Skeletal muscle tissue (tissue), 4 donors: Measurements from ENCODE around the gene FOSL1. TPM values are rescaled to one million over a fixed set of nuclear protein-coding genes. Genes with fewer than 3 reads are reported as not detected.

Experiments
- H3K27ac ChIP-seq: one replicate; pipeline ENCODE4 v1.7.0; 2013; ENCODE audit warnings: mild to moderate bottlenecking, low read depth, low read length, inconsistent platforms
- H3K27me3 ChIP-seq, 3 donors: one replicate each; pipeline ENCODE4 v1.7.0; 2013; ENCODE audit warnings: low read length in 3 of 3; ENCODE audit not compliant: control insufficient read depth in 3 of 3, insufficient read depth in 3 of 3
- H3K36me3 ChIP-seq, 3 donors: one replicate each; pipeline ENCODE4 v1.7.0; 2013; ENCODE audit warnings: low read length in 3 of 3; ENCODE audit not compliant: control insufficient read depth in 3 of 3, insufficient read depth in 3 of 3
- H3K4me1 ChIP-seq, 3 donors: one replicate each; pipeline ENCODE4 v1.7.0; 2013; ENCODE audit warnings: low read length in 3 of 3, mild to moderate bottlenecking in 3 of 3; ENCODE audit not compliant: control insufficient read depth in 3 of 3, insufficient read depth in 3 of 3
- H3K4me3 ChIP-seq, 3 donors: one replicate each; pipeline ENCODE4 v1.7.0; 2013; ENCODE audit warnings: low read length in 3 of 3
- H3K9ac ChIP-seq, 3 donors: one replicate each; pipeline ENCODE4 v1.7.0; 2013; ENCODE audit warnings: low read length in 3 of 3, mild to moderate bottlenecking in 3 of 3, moderate library complexity in 2 of 3, low read depth in 1 of 3
- H3K9me3 ChIP-seq, 3 donors: one replicate each; pipeline ENCODE4 v1.7.0; 2013; ENCODE audit warnings: low read length in 3 of 3; ENCODE audit not compliant: control insufficient read depth in 3 of 3
- total RNA-seq: library from RNA; depleted of rRNA; stranded (reverse); fragments of >200 nt; gene quantifications from one replicate; pipeline ENCODE4 v1.2.3, GENCODE V29; 2014
- donor health status: Osteomylitis.

FOSL1 gene
- total RNA-seq, 1 donor from 2014 or later = not detected

DNA sequence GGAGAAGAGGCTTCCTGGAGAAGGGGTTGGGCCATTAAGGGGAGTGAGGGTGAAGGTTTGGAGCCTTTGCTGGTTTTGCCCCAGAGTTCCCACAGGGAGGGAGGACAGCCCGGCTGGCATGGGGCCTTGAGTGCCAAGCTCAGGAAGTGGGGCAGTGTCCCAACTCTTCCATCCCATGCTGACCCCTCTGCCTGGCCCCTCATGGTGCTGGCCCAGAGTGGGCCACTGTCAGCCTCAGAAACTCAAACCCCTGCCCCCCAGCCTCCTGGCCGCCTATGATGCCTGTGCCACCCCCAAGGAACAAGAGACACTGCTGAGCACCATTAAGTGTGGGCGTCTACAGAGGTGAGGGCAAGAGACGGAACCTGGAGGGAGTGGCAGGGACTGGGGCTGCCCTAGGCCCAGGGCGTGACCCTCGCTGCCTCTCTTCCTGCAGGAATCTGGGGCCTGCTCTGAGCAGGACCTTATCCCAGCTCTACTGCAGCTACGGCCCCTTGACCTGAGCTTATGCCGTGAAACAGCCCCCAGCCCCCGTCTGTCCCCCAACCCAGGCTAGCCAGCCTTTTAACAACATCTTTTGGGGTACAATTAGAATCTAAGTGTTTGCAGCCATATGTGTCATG is 34.5 kb downstream of the FOSL1 start:
- Histone ChIP-seq H3K4me3 (no peak overlapping the region), H3K9ac (no peak overlapping the region), H3K27ac (no peak overlapping the region), H3K4me1 (peaks cover 18 to 26% (median 25%) of the 10 kb centered on the region in 3 donors), H3K36me3 (peaks cover 47 to 64% (median 60%) of the 10 kb centered on the region in 3 donors), H3K9me3 (no peaks in the 10 kb centered on the region), H3K27me3 (no peaks in the 10 kb centered on the region)

DNA sequence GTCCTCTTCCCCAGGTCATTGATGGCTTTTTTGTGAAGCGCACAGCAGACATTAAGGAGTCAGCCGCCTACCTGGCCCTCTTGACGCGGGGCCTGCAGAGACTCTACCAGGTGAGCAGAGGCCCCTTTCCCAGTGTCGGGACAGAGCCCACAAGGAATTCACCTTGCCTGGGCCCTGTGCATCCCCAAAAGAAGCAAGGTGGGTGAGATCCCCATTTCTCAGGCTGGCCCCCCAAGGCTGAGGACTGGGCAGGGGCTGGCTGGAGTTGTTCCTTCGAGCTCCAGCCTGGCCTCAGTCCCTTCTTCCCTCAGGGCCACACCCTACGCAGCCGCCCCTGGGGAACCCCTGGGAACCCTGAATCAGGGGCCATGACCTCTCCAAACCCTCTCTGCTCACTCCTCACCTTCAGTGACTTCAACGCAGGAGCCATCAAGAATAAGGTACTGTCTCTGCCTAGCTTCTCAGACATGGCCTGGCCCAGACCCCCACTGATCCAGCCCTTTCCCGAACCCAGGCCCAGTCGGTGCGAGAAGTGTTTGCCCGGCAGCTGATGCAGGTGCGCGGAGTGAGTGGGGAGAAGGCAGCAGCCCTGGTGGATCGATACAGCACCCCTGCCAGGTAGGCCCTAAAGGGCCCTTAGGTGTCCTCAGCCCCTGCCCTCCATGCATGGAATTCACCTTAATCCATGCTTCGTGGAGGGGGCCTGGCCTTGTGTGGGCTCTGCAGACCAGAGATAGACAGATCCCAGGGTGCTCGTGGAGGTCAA is 35.3 kb downstream of the FOSL1 start:
- peaks cover 18 to 25% (median 21%) of the 10 kb centered on the region in 3 donors for H3K4me1 ChIP-seq
- no peak overlapping the region for H3K4me3 ChIP-seq
- H3K9ac ChIP-seq = no peak overlapping the region
- no peak overlapping the region for H3K27ac ChIP-seq
- H3K36me3 ChIP-seq = peaks cover 47 to 64% (median 60%) of the 10 kb centered on the region in 3 donors
- no peaks in the 10 kb centered on the region for H3K27me3 ChIP-seq
- no peaks in the 10 kb centered on the region for H3K9me3 ChIP-seq

DNA sequence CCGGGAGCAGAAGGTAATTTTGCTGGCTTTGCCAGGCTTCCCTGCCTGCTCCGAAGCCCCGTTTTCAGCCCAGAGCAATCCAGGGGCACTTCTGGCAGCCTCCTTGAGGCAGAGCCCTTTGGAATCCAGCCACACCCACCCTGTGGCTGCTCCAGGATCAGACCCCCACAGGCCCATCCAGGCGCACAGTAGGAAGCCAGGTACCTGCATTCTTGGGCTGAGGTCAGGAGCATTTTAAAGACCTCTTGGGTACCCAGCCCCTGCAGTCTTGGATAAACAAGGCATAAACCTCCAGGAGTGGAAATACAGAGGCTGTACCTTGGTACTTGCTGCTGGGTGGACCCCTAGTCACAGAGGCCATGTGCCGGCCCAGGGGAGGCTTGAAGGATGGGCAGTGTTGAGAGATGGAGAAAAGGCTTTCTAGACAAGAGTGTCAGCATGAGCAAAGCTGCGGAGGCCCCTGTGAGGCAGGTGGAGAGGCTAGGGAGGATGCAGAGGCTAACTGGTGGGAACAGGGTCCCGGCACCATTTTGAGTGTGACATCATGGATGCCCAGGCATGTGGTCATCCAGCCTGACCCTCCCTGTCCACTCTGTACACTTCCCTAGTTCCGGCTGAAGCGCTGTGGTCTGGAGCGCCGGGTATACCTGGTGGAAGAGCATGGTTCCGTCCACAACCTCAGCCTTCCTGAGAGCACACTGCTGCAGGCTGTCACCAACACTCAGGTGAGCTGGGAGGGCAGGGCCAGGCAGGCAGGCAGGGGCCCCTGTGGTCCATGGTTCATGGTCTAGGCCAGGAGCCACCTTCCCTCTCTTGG is 36.1 kb downstream of the FOSL1 start:
- H3K9me3 ChIP-seq = no peaks in the 10 kb centered on the region
- no peak overlapping the region for H3K9ac ChIP-seq
- no peak overlapping the region for H3K27ac ChIP-seq
- no peak overlapping the region for H3K4me3 ChIP-seq
- H3K4me1 ChIP-seq = peaks cover 23 to 33% (median 25%) of the 10 kb centered on the region in 3 donors
- H3K27me3 ChIP-seq = no peaks in the 10 kb centered on the region
- peaks cover 47 to 62% (median 57%) of the 10 kb centered on the region in 3 donors for H3K36me3 ChIP-seq

DNA sequence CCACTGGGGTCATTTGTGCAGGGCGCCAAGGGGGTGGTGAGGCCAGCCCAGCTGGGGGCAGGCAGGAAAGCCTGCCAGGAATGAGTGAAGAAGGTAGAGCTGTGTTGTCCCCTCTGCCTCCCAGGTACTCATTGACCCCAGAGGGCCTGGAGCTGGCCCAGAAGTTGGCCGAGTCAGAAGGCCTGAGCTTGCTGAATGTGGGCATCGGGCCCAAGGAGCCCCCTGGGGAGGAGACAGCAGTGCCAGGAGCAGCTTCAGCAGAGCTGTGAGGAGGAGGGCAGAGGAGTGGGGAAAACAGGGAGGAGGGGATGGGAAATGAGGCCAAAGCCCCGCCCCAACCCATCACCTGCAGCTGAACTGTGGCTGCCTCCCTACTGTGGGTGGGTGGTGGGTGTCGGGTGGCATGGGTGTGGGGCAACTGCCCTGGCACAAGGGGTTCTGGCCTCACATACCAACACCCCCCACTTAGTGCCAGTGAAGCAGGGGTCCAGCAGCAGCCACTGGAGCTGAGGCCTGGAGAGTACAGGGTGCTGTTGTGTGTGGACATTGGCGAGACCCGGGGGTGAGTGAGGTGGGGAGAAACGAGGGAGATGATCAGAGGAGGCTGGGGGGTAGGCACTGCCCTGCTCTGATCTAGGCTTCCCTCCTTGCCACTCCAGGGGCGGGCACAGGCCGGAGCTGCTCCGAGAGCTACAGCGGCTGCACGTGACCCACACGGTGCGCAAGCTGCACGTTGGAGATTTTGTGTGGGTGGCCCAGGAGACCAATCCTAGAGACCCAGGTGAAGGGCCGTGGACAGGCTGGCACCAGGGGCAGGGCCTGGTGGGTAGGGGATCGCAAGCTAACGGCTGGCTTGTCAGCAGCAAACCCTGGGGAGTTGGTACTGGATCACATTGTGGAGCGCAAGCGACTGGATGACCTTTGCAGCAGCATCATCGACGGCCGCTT is 37.0 kb downstream of the FOSL1 start:
- Histone ChIP-seq H3K9me3 (no peaks in the 10 kb centered on the region), H3K27ac (no peak overlapping the region), H3K4me1 (peaks cover 28 to 35% (median 29%) of the 10 kb centered on the region in 3 donors), H3K9ac (peak overlapping the region in 1 of 3 donors; percentile 45), H3K27me3 (no peaks in the 10 kb centered on the region), H3K4me3 (no peak overlapping the region), H3K36me3 (peaks cover 47 to 59% (median 52%) of the 10 kb centered on the region in 3 donors)

DNA sequence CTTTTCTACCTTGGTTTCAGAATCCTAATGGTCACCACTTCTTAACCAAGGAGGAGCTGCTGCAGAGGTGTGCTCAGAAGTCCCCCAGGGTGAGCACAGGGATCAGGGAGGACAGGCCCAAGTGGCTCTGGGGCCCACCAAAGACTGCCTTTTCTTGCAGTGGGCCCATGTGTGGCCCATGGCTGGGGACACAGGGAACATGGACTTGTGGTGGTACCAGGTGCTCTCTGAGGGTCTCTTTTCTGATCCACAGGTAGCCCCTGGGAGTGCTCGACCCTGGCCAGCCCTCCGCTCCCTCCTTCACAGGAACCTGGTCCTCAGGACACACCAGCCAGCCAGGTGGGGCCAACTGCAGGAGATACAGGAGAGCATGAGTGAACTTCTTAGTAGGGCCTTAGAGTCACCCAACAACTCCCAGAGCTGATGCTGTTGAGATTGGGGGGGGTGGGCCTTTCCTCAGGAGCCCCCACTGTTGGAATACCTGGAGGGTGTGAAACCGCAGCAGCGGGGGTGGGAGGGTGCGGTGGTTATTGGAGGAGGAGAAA is 37.9 kb downstream of the FOSL1 start:
- H3K4me1 ChIP-seq = peaks cover 28 to 37% (median 29%) of the 10 kb centered on the region in 3 donors

DNA sequence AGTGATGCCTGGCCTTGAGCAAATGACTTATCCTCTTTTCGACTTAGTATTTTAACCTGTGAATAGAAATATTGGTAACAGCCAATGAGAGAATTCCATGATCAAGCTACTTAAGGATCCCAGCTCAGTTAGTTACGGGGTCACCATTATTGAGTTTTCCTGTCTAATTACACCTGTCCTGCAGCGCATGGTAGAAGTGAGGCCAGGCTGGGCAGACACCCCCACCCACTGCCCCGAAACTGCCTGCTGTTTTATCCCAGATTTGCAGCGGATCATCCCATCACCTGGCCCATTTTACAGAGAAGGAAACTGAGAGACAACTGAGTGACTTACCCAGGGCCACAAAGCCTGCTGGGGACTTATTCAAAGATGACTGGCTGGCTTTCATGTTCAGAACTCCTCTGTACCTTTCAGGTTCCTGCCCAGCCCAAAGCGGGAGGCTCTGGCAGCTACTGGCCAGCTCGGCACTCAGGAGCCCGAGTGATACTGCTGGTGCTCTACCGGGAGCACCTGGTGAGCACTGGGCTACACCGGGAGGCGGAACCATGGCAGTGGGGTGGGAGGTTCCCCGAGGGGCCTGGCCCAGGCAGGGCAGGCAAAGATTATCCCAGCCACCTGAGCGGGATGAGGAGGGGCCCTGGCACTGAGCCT is 38.5 kb downstream of the FOSL1 start:
- peaks cover 32 to 43% (median 35%) of the 10 kb centered on the region in 3 donors for H3K4me1 ChIP-seq
- no peaks in the 10 kb centered on the region for H3K9me3 ChIP-seq
- no peaks in the 10 kb centered on the region for H3K27me3 ChIP-seq
- H3K27ac ChIP-seq = peak overlapping the region; percentile 95
- peaks cover 42 to 48% (median 46%) of the 10 kb centered on the region in 3 donors for H3K36me3 ChIP-seq
- peak overlapping the region; percentile 75 to 99 (median 84) for H3K4me3 ChIP-seq
- H3K9ac ChIP-seq = peak overlapping the region in 2 of 3 donors; percentile 97 to 99

More for the DNA sequence above, 37.9 kb downstream of the FOSL1 start:
- no peak overlapping the region for H3K4me3 ChIP-seq
- peak overlapping the region in 1 of 3 donors; percentile 50 for H3K9ac ChIP-seq
- no peaks in the 10 kb centered on the region for H3K27me3 ChIP-seq
- peaks cover 42 to 54% (median 47%) of the 10 kb centered on the region in 3 donors for H3K36me3 ChIP-seq
- no peak overlapping the region for H3K27ac ChIP-seq
- H3K9me3 ChIP-seq = no peaks in the 10 kb centered on the region

DNA sequence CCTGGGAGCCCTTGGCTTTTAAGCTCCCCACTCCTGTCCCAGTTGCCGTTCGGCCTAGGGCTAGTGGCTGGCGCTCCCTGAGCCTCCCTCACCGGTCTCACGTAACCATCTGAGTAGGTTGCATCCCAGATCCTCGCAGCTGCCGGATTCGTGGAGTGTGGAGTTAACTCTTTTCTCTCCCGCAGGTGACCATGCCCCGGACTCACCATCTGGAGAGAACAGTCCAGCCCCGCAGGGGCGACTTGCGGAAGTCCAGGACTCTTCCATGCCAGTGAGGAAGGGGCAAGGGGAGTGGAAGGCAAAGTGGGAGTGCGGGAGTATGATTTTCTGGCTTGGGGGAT is 39.1 kb downstream of the FOSL1 start:
- H3K27ac ChIP-seq = peak overlapping the region; percentile 95
- H3K4me1 ChIP-seq = peaks cover 38 to 49% (median 41%) of the 10 kb centered on the region in 3 donors
- peaks cover 44 to 45% (median 45%) of the 10 kb centered on the region in 3 donors for H3K36me3 ChIP-seq
- no peaks in the 10 kb centered on the region for H3K9me3 ChIP-seq
- H3K9ac ChIP-seq = peak overlapping the region; percentile 88 to 99 (median 97)
- no peaks in the 10 kb centered on the region for H3K27me3 ChIP-seq
- peak overlapping the region; percentile 75 to 99 (median 84) for H3K4me3 ChIP-seq

DNA sequence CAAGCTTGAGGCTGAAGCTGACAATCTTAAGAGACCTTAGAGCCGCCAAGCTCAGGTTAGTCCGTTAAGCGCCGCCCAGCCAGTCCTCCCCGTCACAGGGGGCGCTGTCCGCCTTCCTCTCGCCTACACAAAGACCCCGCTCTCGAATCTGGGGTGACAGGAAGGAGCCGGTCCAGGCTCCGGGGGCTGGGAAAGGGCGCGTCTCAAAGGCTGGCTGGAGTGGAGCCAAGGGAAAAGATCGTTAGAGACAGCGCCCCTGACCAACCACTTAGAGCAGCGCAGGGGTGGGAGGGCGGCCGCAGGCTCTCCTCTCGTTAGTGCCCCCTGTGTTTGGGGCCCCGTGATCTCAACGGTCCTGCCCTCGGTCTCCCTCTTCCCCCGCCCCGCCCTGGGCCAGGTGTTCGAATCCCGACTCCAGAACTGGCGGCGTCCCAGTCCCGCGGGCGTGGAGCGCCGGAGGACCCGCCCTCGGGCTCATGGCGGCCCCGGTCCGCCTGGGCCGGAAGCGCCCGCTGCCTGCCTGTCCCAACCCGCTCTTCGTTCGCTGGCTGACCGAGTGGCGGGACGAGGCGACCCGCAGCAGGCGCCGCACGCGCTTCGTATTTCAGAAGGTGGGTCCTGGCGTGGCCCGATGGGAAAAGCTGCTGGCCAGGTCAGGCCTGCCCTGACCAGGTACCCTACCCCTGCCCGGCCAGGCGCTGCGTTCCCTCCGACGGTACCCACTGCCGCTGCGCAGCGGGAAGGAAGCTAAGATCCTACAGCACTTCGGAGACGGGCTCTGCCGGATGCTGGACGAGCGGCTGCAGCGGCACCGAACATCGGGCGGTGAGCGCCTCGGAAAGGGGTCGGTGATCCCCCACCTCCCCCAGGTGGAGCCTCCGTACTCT is 39.7 kb downstream of the FOSL1 start, which contains the start of gene MUS81:
MUS81 (plus strand) TSS at position 156 of the 887 bp plus-strand sequence; CDS start at position 477, 321 bp downstream.
- H3K36me3 ChIP-seq = peaks cover 45 to 47% (median 45%) of the 10 kb centered on the region in 3 donors
- H3K27me3 ChIP-seq = no peaks in the 10 kb centered on the region
- H3K9me3 ChIP-seq = no peaks in the 10 kb centered on the region
- peaks cover 44 to 55% (median 46%) of the 10 kb centered on the region in 3 donors for H3K4me1 ChIP-seq
- H3K4me3 ChIP-seq = peak within 1 kb of the TSS; percentile 84 to 99 (median 84)
- peak within 1 kb of the TSS; percentile 95 for H3K27ac ChIP-seq
- peak within 1 kb of the TSS; percentile 88 to 99 (median 97) for H3K9ac ChIP-seq
